MG63 (cell line): ENCODE measurements around the gene YRDC. TPM values are rescaled to one million over a fixed set of nuclear protein-coding genes. Genes with fewer than 3 reads are reported as not detected.

Experiments used
- DNase-seq: peaks from one replicate; pipeline ENCODE4 v3.0.0-alpha.2; 2020
- H3K27me3 ChIP-seq: fragments of 250-450 bp; sonication (Bioruptor Pico); 2 replicates; pipeline ENCODE4 v1.5.1; 2020; ENCODE audit warnings: mild to moderate bottlenecking, moderate library complexity
- H3K36me3 ChIP-seq: fragments of 250-450 bp; sonication (Bioruptor Pico); 2 replicates; pipeline ENCODE4 v1.5.1; 2020; ENCODE audit warnings: mild to moderate bottlenecking, moderate library complexity
- H3K4me3 ChIP-seq: fragments of 250-450 bp; sonication (Bioruptor Pico); 2 replicates; pipeline ENCODE4 v1.5.1; 2020; ENCODE audit warnings: mild to moderate bottlenecking, moderate library complexity
- H3K9me3 ChIP-seq: fragments of 250-450 bp; sonication (Bioruptor Pico); 2 replicates; pipeline ENCODE4 v1.5.1; 2020; ENCODE audit warnings: mild to moderate bottlenecking, moderate library complexity
- total RNA-seq: library from RNA; depleted of rRNA; stranded (reverse); fragments of >200 nt; shearing (Covaris generic); gene quantifications from 2 replicates; pipeline ENCODE4 v1.2.3, GENCODE V29; 2014; ENCODE audit warnings: low replicate concordance

Gene YRDC
- total RNA-seq, 1 experiment from 2014 or later = 37.8 TPM

- no peaks in the 10 kb centered on the region for H3K9me3 ChIP-seq
- H3K36me3 ChIP-seq = peaks cover 56% of the 10 kb centered on the region
- no peaks in the 10 kb centered on the region for H3K27me3 ChIP-seq
- H3K4me3 ChIP-seq = no peak overlapping the region
- DNase-seq = no peak
These were observed 20.5 kb upstream of the YRDC start for GRCh38 chr1:37828410-37829074.

GRCh38 chr1:37825506-37825905 is 17.5 kb upstream of the YRDC start:
- Histone ChIP-seq H3K36me3 (peaks cover 63% of the 10 kb centered on the region), H3K4me3 (no peak overlapping the region), H3K27me3 (no peaks in the 10 kb centered on the region), H3K9me3 (no peaks in the 10 kb centered on the region)
- no peak for DNase-seq

GRCh38 chr1:37824001-37824400 is 16.0 kb upstream of the YRDC start:
- Histone ChIP-seq H3K4me3 (no peak overlapping the region), H3K9me3 (no peaks in the 10 kb centered on the region), H3K36me3 (peaks cover 63% of the 10 kb centered on the region), H3K27me3 (no peaks in the 10 kb centered on the region)
- DNase-seq = no peak

- H3K27me3 ChIP-seq = no peaks in the 10 kb centered on the region
- no peaks in the 10 kb centered on the region for H3K9me3 ChIP-seq
- peaks cover 58% of the 10 kb centered on the region for H3K36me3 ChIP-seq
- DNase-seq = no peak
- no peak overlapping the region for H3K4me3 ChIP-seq
These were observed 15.2 kb upstream of the YRDC start for GRCh38 chr1:37822906-37823815.

- Histone ChIP-seq H3K27me3 (no peaks in the 10 kb centered on the region), H3K9me3 (no peaks in the 10 kb centered on the region), H3K36me3 (peaks cover 58% of the 10 kb centered on the region), H3K4me3 (no peak overlapping the region)
- DNase-seq = no peak
These were observed 13.5 kb upstream of the YRDC start for GRCh38 chr1:37821481-37821880.

- Histone ChIP-seq H3K27me3 (no peaks in the 10 kb centered on the region), H3K4me3 (no peak overlapping the region), H3K9me3 (no peaks in the 10 kb centered on the region), H3K36me3 (peaks cover 41% of the 10 kb centered on the region)
- DNase-seq = no peak
These were observed 9.5 kb upstream of the YRDC start for GRCh38 chr1:37817481-37817880.

- Histone ChIP-seq H3K27me3 (no peaks in the 10 kb centered on the region), H3K9me3 (no peaks in the 10 kb centered on the region), H3K36me3 (peaks cover 32% of the 10 kb centered on the region), H3K4me3 (no peak overlapping the region)
- DNase-seq = no peak
These were observed 6.2 kb upstream of the YRDC start for GRCh38 chr1:37814252-37814651.

GRCh38 chr1:37813529-37814145 is 5.6 kb upstream of the YRDC start:
- Histone ChIP-seq H3K27me3 (no peaks in the 10 kb centered on the region), H3K4me3 (no peak overlapping the region), H3K36me3 (peaks cover 35% of the 10 kb centered on the region), H3K9me3 (no peaks in the 10 kb centered on the region)
- DNase-seq = no peak

- peaks cover 36% of the 10 kb centered on the region for H3K36me3 ChIP-seq
These were observed 3.1 kb upstream of the YRDC start for GRCh38 chr1:37811027-37811655.

GRCh38 chr1:37809942-37810341 is 1.9 kb upstream of the YRDC start:
- no peak for DNase-seq
- Histone ChIP-seq H3K36me3 (peaks cover 44% of the 10 kb centered on the region), H3K4me3 (no peak overlapping the region), H3K27me3 (no peaks in the 10 kb centered on the region), H3K9me3 (no peaks in the 10 kb centered on the region)

More at GRCh38 chr1:37811027-37811655, 3.1 kb upstream of the YRDC start:
- no peak overlapping the region for H3K4me3 ChIP-seq
- DNase-seq = peak; percentile 76
- no peaks in the 10 kb centered on the region for H3K27me3 ChIP-seq
- H3K9me3 ChIP-seq = no peaks in the 10 kb centered on the region

GRCh38 chr1:37808369-37809319 is 636 bp upstream of the YRDC start:
- DNase-seq = peak; percentile 86
- Histone ChIP-seq H3K4me3 (peak overlapping the region; percentile 75), H3K9me3 (no peaks in the 10 kb centered on the region), H3K36me3 (peaks cover 57% of the 10 kb centered on the region), H3K27me3 (no peaks in the 10 kb centered on the region)

- no peak for DNase-seq
- H3K4me3 ChIP-seq = peak overlapping the region; percentile 75
- no peaks in the 10 kb centered on the region for H3K27me3 ChIP-seq
- peaks cover 69% of the 10 kb centered on the region for H3K36me3 ChIP-seq
- no peaks in the 10 kb centered on the region for H3K9me3 ChIP-seq
These were observed 821 bp downstream of the YRDC start for GRCh38 chr1:37807220-37807554.

GRCh38 chr1:37802439-37802838 is 5.6 kb downstream of the YRDC start:
- H3K9me3 ChIP-seq = no peaks in the 10 kb centered on the region
- H3K36me3 ChIP-seq = peaks cover 56% of the 10 kb centered on the region
- H3K27me3 ChIP-seq = no peaks in the 10 kb centered on the region
- no peak overlapping the region for H3K4me3 ChIP-seq
- no peak for DNase-seq

GRCh38 chr1:37797750-37798345 is 10.2 kb downstream of the YRDC start:
- DNase-seq = no peak
- no peaks in the 10 kb centered on the region for H3K27me3 ChIP-seq
- H3K36me3 ChIP-seq = peaks cover 11% of the 10 kb centered on the region
- no peak overlapping the region for H3K4me3 ChIP-seq
- no peaks in the 10 kb centered on the region for H3K9me3 ChIP-seq

- no peak overlapping the region for H3K4me3 ChIP-seq
- no peaks in the 10 kb centered on the region for H3K27me3 ChIP-seq
- DNase-seq = peak; percentile 25
These were observed 12.5 kb downstream of the YRDC start for GRCh38 chr1:37795340-37796125.

More at GRCh38 chr1:37795340-37796125, 12.5 kb downstream of the YRDC start:
- Histone ChIP-seq H3K36me3 (peaks cover 4% of the 10 kb centered on the region), H3K9me3 (no peaks in the 10 kb centered on the region)
